ENCODE results near the gene MACROH2A2.
A peak's percentile ranks its signal among the peaks of the same experiment; 100 is the strongest.

MACROH2A2 gene

DNA sequence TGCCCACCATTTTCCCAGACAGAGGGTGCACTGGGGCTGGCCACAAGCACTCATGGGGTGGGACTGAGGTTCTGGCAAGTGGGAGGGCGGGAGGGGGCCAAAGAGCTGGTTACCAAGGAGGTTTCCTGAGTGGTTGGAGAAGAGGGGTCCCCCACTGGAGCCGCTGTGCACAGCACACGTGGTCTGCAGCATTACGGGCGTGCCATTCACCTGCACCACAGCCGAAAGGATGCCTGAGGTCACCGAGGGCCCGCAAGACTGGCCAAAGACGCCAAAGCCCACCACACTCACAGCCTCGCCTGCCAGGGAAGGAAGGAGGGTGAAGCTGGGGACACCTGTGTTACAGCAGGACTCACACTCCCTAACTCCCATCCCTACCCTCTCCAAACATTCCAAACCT, 89.9 kb downstream of the MACROH2A2 start:
- TF ChIP-seq TAF1 (IDR thresholded peaks at IDR 0.05; ENCODE audit: borderline replicate concordance, insufficient read depth, low read length), result no peak

DNA sequence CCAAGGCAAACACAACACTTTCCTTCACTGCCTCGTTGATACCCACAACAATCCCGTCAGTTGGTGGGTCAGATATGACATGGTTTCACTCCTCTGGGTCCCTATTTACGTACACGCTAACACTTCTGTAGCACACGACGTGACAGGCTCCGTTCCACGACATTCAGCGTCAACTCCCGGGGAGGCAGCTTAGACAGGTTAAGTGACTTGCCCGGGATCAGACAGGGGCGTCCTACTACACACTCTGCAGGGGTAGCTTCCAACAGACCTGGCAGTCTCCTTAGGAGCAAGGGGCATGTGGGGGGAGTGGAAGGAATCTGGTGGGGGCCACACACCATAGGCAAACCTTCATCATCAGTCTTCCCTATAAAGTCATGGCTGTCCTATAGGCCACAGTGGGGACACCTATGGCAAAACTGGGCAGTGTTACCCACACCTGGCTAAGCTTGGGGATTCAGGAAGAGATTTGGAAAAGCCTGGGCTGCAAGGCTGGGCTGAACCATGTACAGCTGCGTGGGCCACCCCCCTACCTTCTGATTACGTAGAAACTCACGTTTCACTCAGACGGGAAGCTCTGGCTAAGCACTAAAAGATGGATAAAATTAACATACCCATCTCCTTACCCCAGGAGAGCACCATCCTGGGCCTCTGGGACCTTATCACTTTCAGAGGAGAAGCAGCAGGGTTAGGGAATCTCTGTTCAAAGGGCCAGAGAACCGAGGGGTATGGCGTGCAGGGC, 91.9 kb downstream of the MACROH2A2 start:
- TF ChIP-seq FOXP2 (optimal IDR thresholded peaks at IDR 0.05; ENCODE audit: borderline replicate concordance, extremely low read depth, extremely low read length, insufficient read depth) (no peak), POLR2AphosphoS5 (IDR thresholded peaks at IDR 0.05; ENCODE audit: low read depth, low read length) (no peak), SIN3A (IDR thresholded peaks at IDR 0.05; ENCODE audit: borderline replicate concordance, insufficient read depth, low read length) (no peak), TAF1 (IDR thresholded peaks at IDR 0.05; ENCODE audit: borderline replicate concordance, insufficient read depth, low read length) (no peak)
- TF ChIP-seq, protein P1, sequence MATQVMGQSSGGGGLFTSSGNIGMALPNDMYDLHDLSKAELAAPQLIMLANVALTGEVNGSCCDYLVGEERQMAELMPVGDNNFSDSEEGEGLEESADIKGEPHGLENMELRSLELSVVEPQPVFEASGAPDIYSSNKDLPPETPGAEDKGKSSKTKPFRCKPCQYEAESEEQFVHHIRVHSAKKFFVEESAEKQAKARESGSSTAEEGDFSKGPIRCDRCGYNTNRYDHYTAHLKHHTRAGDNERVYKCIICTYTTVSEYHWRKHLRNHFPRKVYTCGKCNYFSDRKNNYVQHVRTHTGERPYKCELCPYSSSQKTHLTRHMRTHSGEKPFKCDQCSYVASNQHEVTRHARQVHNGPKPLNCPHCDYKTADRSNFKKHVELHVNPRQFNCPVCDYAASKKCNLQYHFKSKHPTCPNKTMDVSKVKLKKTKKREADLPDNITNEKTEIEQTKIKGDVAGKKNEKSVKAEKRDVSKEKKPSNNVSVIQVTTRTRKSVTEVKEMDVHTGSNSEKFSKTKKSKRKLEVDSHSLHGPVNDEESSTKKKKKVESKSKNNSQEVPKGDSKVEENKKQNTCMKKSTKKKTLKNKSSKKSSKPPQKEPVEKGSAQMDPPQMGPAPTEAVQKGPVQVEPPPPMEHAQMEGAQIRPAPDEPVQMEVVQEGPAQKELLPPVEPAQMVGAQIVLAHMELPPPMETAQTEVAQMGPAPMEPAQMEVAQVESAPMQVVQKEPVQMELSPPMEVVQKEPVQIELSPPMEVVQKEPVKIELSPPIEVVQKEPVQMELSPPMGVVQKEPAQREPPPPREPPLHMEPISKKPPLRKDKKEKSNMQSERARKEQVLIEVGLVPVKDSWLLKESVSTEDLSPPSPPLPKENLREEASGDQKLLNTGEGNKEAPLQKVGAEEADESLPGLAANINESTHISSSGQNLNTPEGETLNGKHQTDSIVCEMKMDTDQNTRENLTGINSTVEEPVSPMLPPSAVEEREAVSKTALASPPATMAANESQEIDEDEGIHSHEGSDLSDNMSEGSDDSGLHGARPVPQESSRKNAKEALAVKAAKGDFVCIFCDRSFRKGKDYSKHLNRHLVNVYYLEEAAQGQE (IDR thresholded peaks at IDR 0.05; ENCODE audit: insufficient read depth in 1 of 2, low read depth in 2 of 2, low read length in 2 of 2), result no peak

DNA sequence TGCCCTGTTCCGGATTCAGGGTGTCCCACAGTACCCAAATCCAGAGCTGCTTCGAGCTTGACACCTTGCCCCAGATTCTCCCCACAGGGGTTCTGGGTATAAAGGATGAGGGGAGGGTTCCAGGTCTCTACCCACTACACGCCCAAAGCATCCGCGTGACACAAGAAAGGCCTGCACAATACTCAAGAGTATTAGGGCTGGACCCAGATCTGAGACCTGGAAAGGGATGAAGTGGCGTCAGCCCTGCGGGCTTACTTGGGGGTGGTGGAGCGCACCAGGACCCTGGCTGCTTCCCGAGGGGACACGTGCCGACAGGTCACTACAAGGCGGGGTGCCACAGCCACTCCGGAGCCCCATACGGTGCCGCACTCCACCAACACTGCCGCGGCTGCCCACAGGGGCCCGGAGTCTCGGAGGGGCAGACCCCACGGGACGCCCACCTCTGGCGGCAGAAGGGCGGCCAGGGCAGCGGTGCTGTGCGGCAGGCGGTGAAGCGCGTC, 92.6 kb downstream of the MACROH2A2 start:
- TF ChIP-seq FOXP2 (optimal IDR thresholded peaks at IDR 0.05; ENCODE audit: borderline replicate concordance, extremely low read depth, extremely low read length, insufficient read depth) (no peak), SIN3A (IDR thresholded peaks at IDR 0.05; ENCODE audit: borderline replicate concordance, insufficient read depth, low read length) (no peak), POLR2AphosphoS5 (IDR thresholded peaks at IDR 0.05; ENCODE audit: low read depth, low read length) (no peak), TAF1 (IDR thresholded peaks at IDR 0.05; ENCODE audit: borderline replicate concordance, insufficient read depth, low read length) (no peak)
- TF ChIP-seq, protein P1 (IDR thresholded peaks at IDR 0.05; ENCODE audit: insufficient read depth in 1 of 2, low read depth in 2 of 2, low read length in 2 of 2), result no peak

DNA sequence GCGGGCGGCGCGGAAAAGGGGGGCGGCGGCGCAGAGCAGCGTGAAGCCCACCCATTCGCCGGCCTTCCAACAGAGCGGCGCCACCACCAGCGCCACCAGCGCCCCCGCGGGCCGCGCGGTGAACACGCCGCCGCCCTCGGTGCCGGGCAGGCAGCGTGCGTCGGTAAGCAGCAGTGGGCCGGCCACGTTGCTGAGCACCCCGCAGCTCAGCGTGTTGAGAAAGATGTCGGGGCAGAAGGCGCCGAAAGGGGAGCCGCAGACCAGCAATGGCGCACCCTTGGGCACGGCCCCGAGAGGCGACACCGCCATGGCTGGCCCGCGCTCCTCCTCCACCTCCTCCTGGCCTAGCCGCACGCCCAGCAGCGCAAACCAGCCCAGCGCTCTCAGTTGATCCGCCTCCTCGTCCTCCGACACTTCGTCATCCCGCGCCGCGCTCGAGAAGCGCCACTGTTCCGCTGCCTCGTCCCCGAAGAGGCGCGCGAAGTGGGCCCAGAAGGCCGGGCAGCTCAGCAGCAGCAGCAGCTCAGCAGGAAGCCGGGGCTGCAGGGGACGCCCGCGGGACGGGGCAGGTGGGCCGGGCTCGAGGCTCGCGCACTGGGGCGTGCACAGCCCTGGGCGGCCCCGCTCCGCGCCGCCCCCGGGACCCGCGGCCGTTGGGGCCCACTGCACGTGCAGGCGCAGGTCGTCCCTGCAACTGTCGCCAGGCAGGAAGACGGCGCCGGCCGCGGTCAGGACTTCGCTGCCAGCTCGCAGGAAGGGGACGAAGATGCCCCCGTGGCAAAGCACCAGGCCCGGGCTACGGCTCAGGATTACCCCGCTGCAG, 93.2 kb downstream of the MACROH2A2 start:
- peak; percentile 37 for TF ChIP-seq FOXP2 (optimal IDR thresholded peaks at IDR 0.05; ENCODE audit: borderline replicate concordance, extremely low read depth, extremely low read length, insufficient read depth)
- TF ChIP-seq POLR2AphosphoS5 (IDR thresholded peaks at IDR 0.05; ENCODE audit: low read depth, low read length), result peak; percentile 65
- no peak for TF ChIP-seq TAF1 (IDR thresholded peaks at IDR 0.05; ENCODE audit: borderline replicate concordance, insufficient read depth, low read length)

DNA sequence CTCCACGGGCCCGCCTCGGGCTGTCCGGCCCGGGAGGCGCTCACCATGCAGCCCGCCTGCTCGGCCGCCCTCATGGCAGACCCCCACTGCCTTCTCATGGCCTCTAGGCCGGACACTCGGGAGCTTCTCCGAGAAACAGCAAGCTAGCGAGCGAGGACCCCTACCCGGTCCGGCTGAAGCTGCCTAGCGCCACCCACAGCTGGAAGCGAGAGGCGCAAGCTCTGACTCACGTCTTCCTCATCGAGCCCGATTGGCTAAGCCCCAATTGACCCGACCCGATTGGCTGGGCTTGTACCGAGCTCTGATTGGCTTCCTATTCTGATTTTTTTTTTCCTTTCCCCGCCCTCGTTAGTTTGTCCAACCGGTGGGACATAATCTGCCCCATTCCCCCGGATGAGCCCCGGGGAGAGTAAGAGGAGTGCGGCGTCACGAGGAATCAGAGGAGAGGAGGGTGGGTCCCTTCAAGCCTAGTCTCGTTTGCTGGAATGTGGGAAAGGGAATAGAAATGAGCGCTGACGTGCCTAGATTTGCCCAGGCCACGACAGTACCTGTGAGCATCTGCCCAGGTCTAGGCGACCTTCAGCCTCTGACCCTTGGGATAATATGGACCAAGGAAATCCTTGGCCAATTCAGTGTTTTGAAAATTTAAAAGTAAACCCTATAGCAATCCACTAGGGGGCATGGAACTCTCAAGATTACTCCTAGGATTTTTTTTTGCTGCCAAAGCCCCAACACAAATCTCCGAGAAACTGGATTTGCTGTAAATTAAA, 94.0 kb downstream of the MACROH2A2 start, which contains the start of gene TYSND1:
TSS of gene TYSND1 (minus strand) at position 212 of the 770 bp plus-strand sequence. CDS start at position 98, 114 bp downstream.
- TF ChIP-seq, protein P1 (IDR thresholded peaks at IDR 0.05; ENCODE audit: insufficient read depth in 1 of 2, low read depth in 2 of 2, low read length in 2 of 2), result no peak
- peak; percentile 87 for TF ChIP-seq POLR2AphosphoS5 (IDR thresholded peaks at IDR 0.05; ENCODE audit: low read depth, low read length)
- TF ChIP-seq TAF1 (IDR thresholded peaks at IDR 0.05; ENCODE audit: borderline replicate concordance, insufficient read depth, low read length), result peak; percentile 85; the same call in 1 of the 2 replicates
- no peak for TF ChIP-seq SIN3A (IDR thresholded peaks at IDR 0.05; ENCODE audit: borderline replicate concordance, insufficient read depth, low read length)
- TF ChIP-seq FOXP2 (optimal IDR thresholded peaks at IDR 0.05; ENCODE audit: borderline replicate concordance, extremely low read depth, extremely low read length, insufficient read depth), result peak; percentile 50

Measured in PFSK-1 (cell line).